SK-N-SH (cell line): Measurements from ENCODE around the gene CCNF. TPM values are rescaled to one million over a fixed set of nuclear protein-coding genes. Genes with fewer than 3 reads are reported as not detected.

Experiments used
- CTCF ChIA-PET: fragments of 300-600, 350-600 bp; formaldehyde crosslinking; extraction: SDS; loops from one replicate; lab custom pipeline; 2021; lab: Yijun Ruan, JAX
- POLR2A ChIA-PET: fragments of 350-600 bp; sonication (Branson Sonifier 250); formaldehyde crosslinking; extraction: SDS; loops from one replicate; lab custom pipeline; 2020; ENCODE audit warnings: antibody characterized with exemption, inconsistent platforms; lab: Yijun Ruan, JAX
- DNase-seq: peaks from one replicate; pipeline ENCODE4 v3.0.0; 2012
- H2AFZ ChIP-seq: fragments of 200-600 bp; sonication (generic); 2 replicates; pipeline ENCODE4 v1.8.1; 2016; ENCODE audit warnings: antibody characterized with exemption, mild to moderate bottlenecking, low read depth
- H3F3A ChIP-seq: fragments of 200-600 bp; sonication (generic); replicated peaks from 2 replicates; pipeline ENCODE3; 2016; ENCODE audit warnings: antibody characterized with exemption, mild to moderate bottlenecking; ENCODE audit not compliant: insufficient read depth
- H3K27ac ChIP-seq, 2 experiments: fragments of 200-500 bp in 1 of 2; fragments of 200-600 bp in 1 of 2; sonication (Bioruptor generic) in 1 of 2; sonication (generic), shearing (Covaris generic) in 1 of 2; 2 replicates each; pipeline versions ENCODE4 v1.5.1 to v1.6.1; 2014 to 2016; ENCODE audit warnings: low read depth in 2 of 2, inconsistent platforms in 1 of 2, low read length in 1 of 2, mild to moderate bottlenecking in 1 of 2, mixed read lengths in 1 of 2
- H3K27me3 ChIP-seq: fragments of 200-600 bp; sonication (generic), shearing (Covaris generic); 2 replicates; pipeline ENCODE4 v1.6.1; 2016; ENCODE audit warnings: mixed run types; ENCODE audit not compliant: insufficient read depth
- H3K36me3 ChIP-seq, 2 experiments: fragments of 200-500 bp in 1 of 2; fragments of 200-600 bp in 1 of 2; sonication (Bioruptor generic) in 1 of 2; sonication (generic) in 1 of 2; replicated peaks in 1 of 2; 2 replicates each; pipeline versions ENCODE3 to v1.5.1; 2014 to 2016; ENCODE audit warnings: low read length in 1 of 2, mild to moderate bottlenecking in 1 of 2; ENCODE audit not compliant: insufficient read depth in 2 of 2, control insufficient read depth in 1 of 2
- H3K4me1 ChIP-seq, 2 experiments: fragments of 200-500 bp in 1 of 2; fragments of 200-600 bp in 1 of 2; sonication (Bioruptor generic) in 1 of 2; sonication (generic), shearing (Covaris generic) in 1 of 2; 2 replicates each; pipeline versions ENCODE4 v1.5.1 to v1.6.1; 2014 to 2016; ENCODE audit warnings: low read depth in 1 of 2, low read length in 1 of 2, mixed run types in 1 of 2; ENCODE audit not compliant: insufficient read depth in 2 of 2, control insufficient read depth in 1 of 2
- H3K4me2 ChIP-seq: fragments of 200-600 bp; sonication (generic), shearing (Covaris generic); 2 replicates; pipeline ENCODE4 v1.6.1; 2017; ENCODE audit warnings: mixed run types
- H3K4me3 ChIP-seq, 2 experiments: fragments of 200-500 bp in 1 of 2; fragments of 200-600 bp in 1 of 2; sonication (Bioruptor generic) in 1 of 2; sonication (generic), shearing (Covaris generic) in 1 of 2; 2 replicates each; pipeline versions ENCODE4 v1.5.1 to v1.8.1; 2014 to 2016; ENCODE audit warnings: low read depth in 2 of 2, inconsistent platforms in 1 of 2, low read length in 1 of 2, mild to moderate bottlenecking in 1 of 2, mixed read lengths in 1 of 2, moderate library complexity in 1 of 2
- H3K79me2 ChIP-seq: fragments of 200-600 bp; sonication (generic); 2 replicates; pipeline ENCODE4 v1.8.1; 2017; ENCODE audit warnings: mild to moderate bottlenecking; ENCODE audit not compliant: insufficient read depth
- H3K9ac ChIP-seq: fragments of 200-600 bp; sonication (generic); 2 replicates; pipeline ENCODE4 v1.6.1; 2017; ENCODE audit warnings: mixed run types
- H3K9me2 ChIP-seq: fragments of 200-600 bp; sonication (generic); 2 replicates; pipeline ENCODE4 v1.6.1; 2017; ENCODE audit warnings: mixed run types
- H3K9me3 ChIP-seq: fragments of 200-600 bp; sonication (generic); 2 replicates; pipeline ENCODE4 v1.6.1; 2017; ENCODE audit warnings: mixed run types, mild to moderate bottlenecking, moderate library complexity
- H4K20me1 ChIP-seq: fragments of 200-600 bp; sonication (generic); 2 replicates; pipeline ENCODE4 v1.6.1; 2017; ENCODE audit warnings: mild to moderate bottlenecking, mixed run types; ENCODE audit not compliant: insufficient read depth
- EP300 ChIP-seq, 2 experiments: IDR thresholded peaks; 2 replicates each; pipeline versions ENCODE4 v1.4.0 to v1.6.1; 2012; ENCODE audit warnings: borderline replicate concordance in 1 of 2, low read depth in 1 of 2, low read length in 1 of 2
- EZH2phosphoT487 ChIP-seq: fragments of 200-600 bp; sonication (generic); IDR thresholded peaks from 2 replicates; pipeline ENCODE4 v1.6.1; 2017; ENCODE audit warnings: low read depth, mixed run types, mild to moderate bottlenecking, antibody characterized with exemption, moderate library complexity, borderline replicate concordance
- FOXJ3 ChIP-seq: sonication (generic); formaldehyde crosslinking; IDR thresholded peaks from 2 replicates; pipeline ENCODE4 v1.5.1; 2020; ENCODE audit warnings: mild to moderate bottlenecking, missing genetic modification reagents
- GATA2 ChIP-seq: sonication (generic); formaldehyde crosslinking; IDR thresholded peaks from 2 replicates; pipeline ENCODE4 v1.5.0; 2020; ENCODE audit warnings: mild to moderate bottlenecking, missing genetic modification reagents
- IRF3 ChIP-seq: fragments of 150-350 bp; IDR thresholded peaks from 2 replicates; pipeline ENCODE4 v1.6.1; 2016; ENCODE audit warnings: mild to moderate bottlenecking, low read depth, low read length
- MXI1 ChIP-seq: IDR thresholded peaks from 2 replicates; pipeline ENCODE4 v1.6.1; 2012; ENCODE audit warnings: mild to moderate bottlenecking, low read depth, low read length, improper control_type of control experiment
- NRF1 ChIP-seq: IDR thresholded peaks from 2 replicates; pipeline ENCODE4 v1.6.1; 2012; ENCODE audit warnings: low read depth, mild to moderate bottlenecking, low read length
- PBX3 ChIP-seq: IDR thresholded peaks from 2 replicates; pipeline ENCODE4; 2012
- POLR2AphosphoS5 ChIP-seq: IDR thresholded peaks from 2 replicates; pipeline ENCODE4 v1.6.1; 2012; ENCODE audit warnings: low read depth, low read length
- RAD21 ChIP-seq: IDR thresholded peaks from 2 replicates; pipeline ENCODE4 v1.6.1; 2012; ENCODE audit warnings: mild to moderate bottlenecking, low read length
- REST ChIP-seq: IDR thresholded peaks from 2 replicates; pipeline ENCODE4 v1.6.1; 2012; ENCODE audit warnings: mild to moderate bottlenecking, low read depth, low read length, moderate library complexity
- RFX5 ChIP-seq: IDR thresholded peaks from 2 replicates; pipeline ENCODE4 v1.6.1; 2012; ENCODE audit warnings: mild to moderate bottlenecking, improper control_type of control experiment, low read length
- RXRA ChIP-seq: IDR thresholded peaks from 2 replicates; pipeline ENCODE4 v1.4.0; 2012; ENCODE audit warnings: low read depth, mild to moderate bottlenecking, borderline replicate concordance
- SIN3A ChIP-seq: IDR thresholded peaks from 2 replicates; pipeline ENCODE4 v1.6.1; 2012; ENCODE audit warnings: low read depth, mild to moderate bottlenecking, low read length, moderate library complexity, borderline replicate concordance
- SMC3 ChIP-seq: IDR thresholded peaks from 2 replicates; pipeline ENCODE4 v1.6.1; 2012; ENCODE audit warnings: low read depth, low read length, improper control_type of control experiment
- TAF1 ChIP-seq: IDR thresholded peaks from 2 replicates; pipeline ENCODE4 v1.6.1; 2012; ENCODE audit warnings: low read depth, mild to moderate bottlenecking, low read length, moderate library complexity, borderline replicate concordance
- TCF12 ChIP-seq: IDR thresholded peaks from 2 replicates; pipeline ENCODE4 v1.4.0; 2012
- TEAD4 ChIP-seq: IDR thresholded peaks from 2 replicates; pipeline ENCODE4 v1.4.0; 2012; ENCODE audit warnings: mild to moderate bottlenecking, borderline replicate concordance; ENCODE audit not compliant: insufficient read depth
- USF2 ChIP-seq: fragments of 150-350 bp; IDR thresholded peaks from 2 replicates; pipeline ENCODE4 v1.6.1; 2017; ENCODE audit warnings: antibody characterized with exemption, low read length, low read depth, borderline replicate concordance
- YY1 ChIP-seq: IDR thresholded peaks from 2 replicates; pipeline ENCODE4 v1.4.0; 2012; ENCODE audit warnings: low read depth, mild to moderate bottlenecking
- WGBS: methylation state at CpG from one replicate; pipeline ENCODE4 v1.1.6; 2017; ENCODE audit warnings: low lambda C conversion rate; 5-methylcytosine and 5-hydroxymethylcytosine counted together
- polyA plus RNA-seq, 3 experiments: library from polyadenylated mRNA; depleted of rRNA; stranded (reverse); fragments of >200 nt; gene quantifications; 2 replicates each; pipeline ENCODE4 v1.2.3, GENCODE V29; 2012

The CCNF gene
- polyA plus RNA-seq, 1 of the 3 experiments (the other 2 are of a cell fraction), result 4.6 TPM

- H3K79me2 ChIP-seq, result peaks cover 48% of the 10 kb centered on the region
- no peak for DNase-seq
- H3K27me3 ChIP-seq, result no peaks in the 10 kb centered on the region
- H2AFZ ChIP-seq, result no peak overlapping the region
- CTCF ChIA-PET, result interaction anchor here (0.7 to 2.2 kb wide), 3 partner anchors 13 to 96 kb away, joined by 3 to 8 read pairs (median 6); partner anchors contain the start of gene ABCA3
- H3F3A ChIP-seq, result peaks cover 3% of the 10 kb centered on the region
- POLR2A ChIA-PET, result no interaction called here
- 91% methylated on average over 4 of the region's 9 CpGs for WGBS
- TF ChIP-seq REST (no peak), NRF1 (no peak), FOXJ3 (CRISPR knock-in tag) (no peak), MXI1 (no peak), TEAD4 (no peak), USF2 (no peak), TCF12 (no peak), EZH2phosphoT487 (no peak), RFX5 (no peak), SMC3 (no peak), PBX3 (no peak), IRF3 (no peak), TAF1 (no peak), EP300 (IDR thresholded peaks at IDR 0.05; ENCODE audit: borderline replicate concordance in 1 of 2, low read depth in 1 of 2, low read length in 1 of 2) (no peak), RXRA (no peak), POLR2AphosphoS5 (no peak), SIN3A (no peak), YY1 (no peak), GATA2 (CRISPR knock-in tag) (no peak), RAD21 (no peak)
- H3K4me2 ChIP-seq, result no peak overlapping the region
- no peak overlapping the region for H3K27ac ChIP-seq
- H3K4me3 ChIP-seq, result no peak overlapping the region
- H3K9me3 ChIP-seq, result no peaks in the 10 kb centered on the region
- no peaks in the 10 kb centered on the region for H3K9me2 ChIP-seq
- no peak overlapping the region for H3K9ac ChIP-seq
- peaks cover 0 to 2% of the 10 kb centered on the region in 2 experiments; a peak in 3 of 4 replicates for H3K4me1 ChIP-seq
- peaks cover 6% of the 10 kb centered on the region; the same call in 1 of the 2 replicates for H4K20me1 ChIP-seq
- H3K36me3 ChIP-seq, result peaks cover 42 to 47% of the 10 kb centered on the region in 2 experiments
Measured at GRCh38 chr16:2436110-2436509, 6.9 kb downstream of the CCNF start.
